Fibroblast of lung (primary cell): ENCODE measurements around the gene PEX10.

ENCODE experiments used
- CTCF ChIP-seq, 2 donors: IDR thresholded peaks in 1 of 2; conservative IDR thresholded peaks in 1 of 2; 1 replicate in 1 of 2; 2 replicates in 1 of 2; pipeline ENCODE4 v1.5.1; 2011 to 2012; ENCODE audit warnings: low read length in 2 of 2, control low read depth in 1 of 2, inconsistent platforms in 1 of 2, low read depth in 1 of 2, mild to moderate bottlenecking in 1 of 2
- EZH2 ChIP-seq: IDR thresholded peaks from 2 replicates; pipeline ENCODE4 v1.5.1; 2012; ENCODE audit warnings: low read length, control low read depth, mild to moderate bottlenecking; ENCODE audit errors: missing control alignments

GRCh38 chr1:2368053-2368744 is 44.2 kb downstream of the PEX10 start:
- TF ChIP-seq CTCF (conservative IDR thresholded peaks at IDR 0.05 in 1 of 2, IDR thresholded peaks at IDR 0.05 in 1 of 2; ENCODE audit: low read depth in 1 of 2, low read length in 2 of 2) (no peak), EZH2 (no peak)
